ENCODE data around the gene DDIT4.
"Not testable (repeated sequence)": the region's sequence is repeated elsewhere in the genome, so short reads cannot be mapped to it uniquely, and the experiment has no call there.

DDIT4 gene

DNA sequence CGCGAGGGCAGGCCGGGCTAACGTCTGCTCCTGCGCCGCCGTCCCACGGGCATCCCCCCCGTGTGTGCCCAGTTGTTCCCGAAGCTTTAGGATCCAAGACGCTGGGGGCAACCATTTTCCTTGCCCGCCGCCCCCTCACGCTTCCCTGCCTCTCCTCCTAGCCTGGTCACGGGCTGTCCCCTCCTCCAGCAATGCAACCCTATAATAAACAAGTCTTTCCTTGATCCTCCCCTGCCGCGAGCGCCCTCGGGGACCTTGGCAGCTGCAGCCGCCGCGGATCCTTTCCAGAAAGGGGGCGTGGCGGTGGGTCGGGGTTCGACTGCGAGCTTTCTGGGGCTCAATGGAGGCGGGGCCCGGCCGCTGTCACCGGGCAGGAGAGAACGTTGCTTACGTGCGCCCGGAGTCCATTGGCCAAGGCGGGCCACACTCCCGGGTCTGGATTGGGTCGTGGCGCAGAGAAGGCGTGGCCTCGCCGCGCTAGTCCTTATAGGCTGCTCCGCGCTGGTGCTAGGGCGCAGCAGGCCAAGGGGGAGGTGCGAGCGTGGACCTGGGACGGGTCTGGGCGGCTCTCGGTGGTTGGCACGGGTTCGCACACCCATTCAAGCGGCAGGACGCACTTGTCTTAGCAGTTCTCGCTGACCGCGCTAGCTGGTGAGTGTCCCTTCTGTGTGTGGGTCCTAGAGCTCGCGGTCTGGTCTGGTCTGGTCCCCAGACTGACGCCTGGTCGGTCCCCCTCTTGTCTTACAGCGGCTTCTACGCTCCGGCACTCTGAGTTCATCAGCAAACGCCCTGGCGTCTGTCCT lies at the start of gene DDIT4:
TSS of gene DDIT4 (plus strand) at position 515 of the 803 bp plus-strand sequence. CDS start 293 bp downstream, outside the sequence.
- peak; percentile 98 for DNase-seq

DNA sequence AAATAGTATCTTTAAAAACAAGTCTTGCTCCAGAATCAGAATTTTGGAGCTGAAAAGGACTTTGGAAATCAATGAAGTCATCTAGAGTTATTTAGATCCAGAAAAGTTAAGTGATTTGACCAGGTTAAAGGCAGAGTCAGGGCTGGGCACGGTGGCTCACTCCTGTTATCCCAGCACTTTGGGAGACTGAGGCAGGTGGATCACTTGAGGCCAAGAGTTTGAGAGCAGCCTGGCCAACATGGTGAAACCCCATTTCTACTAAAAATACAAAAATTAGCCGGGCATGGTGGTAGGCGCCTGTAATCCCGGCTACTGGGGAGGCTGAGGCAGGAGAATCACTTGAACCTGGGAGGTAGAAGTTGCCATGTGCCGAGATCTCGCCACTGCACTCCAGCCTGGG lies 49.5 kb upstream of the DDIT4 start:
- DNase-seq, result not testable (repeated sequence)

GRCh38 chr10:72226418-72227027 lies 47.2 kb upstream of the DDIT4 start:
- no peak for DNase-seq

- DNase-seq, result no peak
Measured at GRCh38 chr10:72227826-72228225, 45.9 kb upstream of the DDIT4 start.

DNA sequence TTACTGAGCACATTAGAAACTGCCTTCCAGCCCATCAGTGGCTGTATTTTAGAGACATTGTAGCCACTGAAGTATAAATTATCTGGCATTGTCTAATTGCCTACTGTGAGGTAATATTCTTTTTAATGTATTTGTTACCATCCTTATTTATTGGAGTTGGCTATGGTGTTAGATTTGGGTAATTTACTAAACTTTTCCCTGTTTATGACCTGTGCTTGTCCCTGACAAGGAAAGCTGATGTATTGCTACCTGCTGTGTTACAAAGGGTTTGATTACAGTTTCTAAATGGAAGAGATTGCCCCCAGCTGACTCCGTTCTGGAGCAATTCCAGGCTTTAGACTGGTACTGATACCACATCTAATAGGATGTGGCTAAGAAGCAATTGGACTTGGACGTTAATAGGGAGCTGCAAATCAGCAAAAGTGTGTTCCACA lies 45.4 kb upstream of the DDIT4 start:
- peak; percentile 95 for DNase-seq

DNA sequence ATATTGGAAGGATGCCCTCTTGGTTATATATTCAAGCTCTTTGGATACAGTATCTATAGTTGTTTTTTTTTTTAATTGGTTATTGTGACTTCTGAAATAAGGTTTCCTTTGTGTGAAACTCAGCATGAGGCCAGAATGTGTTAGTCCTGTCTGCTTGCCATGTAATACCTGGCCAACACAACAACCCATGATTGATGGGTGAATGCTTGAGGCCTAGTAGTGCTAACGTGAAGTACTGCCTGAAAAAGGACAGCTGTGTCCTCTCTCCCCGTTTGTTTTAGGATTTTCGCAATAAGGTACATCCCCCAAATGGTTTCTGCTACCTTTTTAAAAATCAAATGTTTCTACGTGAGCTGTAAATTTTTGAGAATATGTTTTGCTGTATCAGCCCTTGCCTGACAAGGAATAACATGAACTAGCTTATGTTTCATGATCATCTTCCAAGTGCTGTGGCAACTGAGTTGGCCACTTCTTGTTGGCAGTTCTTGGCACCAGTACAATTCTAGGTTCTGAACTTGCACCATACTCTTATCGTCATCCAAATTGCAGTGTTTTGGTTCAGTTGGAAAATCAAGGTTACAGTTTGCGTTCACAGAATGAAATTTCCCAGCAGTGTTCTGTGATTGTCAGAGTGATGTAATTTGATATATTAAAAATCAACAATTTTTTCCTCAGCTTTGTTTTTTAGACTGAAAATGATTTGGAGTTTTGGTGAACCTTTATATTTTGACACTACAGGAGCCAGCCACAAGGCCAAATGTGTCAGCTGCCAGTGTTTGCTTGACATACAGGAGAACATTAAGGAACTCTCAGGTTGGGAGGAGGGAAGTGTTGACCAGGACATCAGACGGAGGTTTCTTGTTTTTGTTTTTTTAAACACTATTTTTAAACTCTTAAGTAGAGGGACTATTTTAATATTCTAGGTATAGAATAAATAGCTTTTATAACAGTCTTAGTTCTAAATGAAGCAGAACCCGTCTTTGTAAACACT lies 44.2 kb upstream of the DDIT4 start:
- DNase-seq, result peak; percentile 91

DNA sequence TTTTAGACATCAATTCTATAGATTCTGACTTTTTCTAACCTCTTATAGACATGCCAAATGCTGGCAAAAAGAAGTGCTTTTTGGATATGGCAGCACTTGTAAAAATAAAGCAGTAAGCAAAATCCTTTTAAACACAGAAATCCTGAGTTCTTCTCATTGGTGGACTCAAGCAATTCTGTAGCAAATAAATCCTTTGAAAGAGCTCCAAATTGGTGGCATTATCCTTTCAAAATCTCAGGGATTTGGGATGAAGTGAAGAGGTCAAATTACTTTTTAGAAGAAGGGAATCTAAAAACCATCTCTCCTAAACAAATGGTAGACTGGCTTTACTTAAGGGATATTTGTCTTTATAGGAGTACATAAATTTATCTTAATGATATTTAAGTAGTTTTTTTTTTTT lies 40.1 kb upstream of the DDIT4 start:
- no peak for DNase-seq

DNA sequence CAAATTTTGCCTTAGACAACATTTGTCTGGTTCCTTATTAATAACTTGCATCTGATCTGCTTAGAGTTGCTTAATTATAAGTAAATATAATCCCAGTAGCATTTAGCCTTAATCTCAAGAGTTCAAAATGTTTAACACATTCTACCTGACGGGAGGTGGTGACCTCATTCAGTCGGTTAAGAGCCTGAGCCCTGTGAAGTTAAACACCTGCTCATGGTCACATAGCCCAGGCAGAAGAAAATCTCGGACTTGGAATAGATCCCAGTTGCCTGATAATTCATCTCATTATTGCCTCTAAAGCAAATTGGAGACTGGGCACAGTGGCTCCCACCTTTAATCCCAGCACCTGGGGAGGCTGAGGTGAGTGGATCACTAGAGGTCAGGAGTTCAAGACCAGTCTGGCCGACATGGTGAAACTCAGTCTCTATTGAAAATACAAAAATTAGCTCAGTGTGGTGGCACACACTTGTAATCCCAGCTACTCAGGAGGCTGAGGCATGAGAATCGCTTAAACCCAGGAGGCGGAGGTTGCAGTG lies 39.1 kb upstream of the DDIT4 start:
- peak; percentile 60 for DNase-seq

GRCh38 chr10:72235544-72236279 lies 38.0 kb upstream of the DDIT4 start:
- no peak for DNase-seq

- DNase-seq, result no peak
Measured at GRCh38 chr10:72238392-72239175, 35.1 kb upstream of the DDIT4 start.

GRCh38 chr10:72239409-72239808 lies 34.3 kb upstream of the DDIT4 start:
- DNase-seq, result no peak

DNA sequence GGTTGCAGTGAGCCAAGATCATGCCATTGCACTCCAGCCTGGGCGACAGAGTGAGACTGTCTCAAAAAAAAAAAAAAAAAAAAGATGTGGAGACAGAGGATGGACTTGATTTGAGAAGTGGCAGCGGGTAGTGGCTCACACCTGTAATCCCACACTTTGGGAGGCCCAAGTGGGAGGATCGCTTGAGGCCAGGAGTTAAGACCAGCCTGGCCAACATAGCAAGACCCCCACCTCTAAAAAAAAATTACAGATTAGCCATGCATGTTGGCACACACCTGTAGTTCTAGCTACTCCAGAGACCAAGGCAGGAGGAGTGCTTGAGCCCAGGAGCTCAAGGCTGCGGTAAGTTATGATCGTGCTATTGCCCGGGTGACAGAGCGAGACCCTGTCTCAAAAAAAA lies 33.4 kb upstream of the DDIT4 start:
- DNase-seq, result no peak

DNA sequence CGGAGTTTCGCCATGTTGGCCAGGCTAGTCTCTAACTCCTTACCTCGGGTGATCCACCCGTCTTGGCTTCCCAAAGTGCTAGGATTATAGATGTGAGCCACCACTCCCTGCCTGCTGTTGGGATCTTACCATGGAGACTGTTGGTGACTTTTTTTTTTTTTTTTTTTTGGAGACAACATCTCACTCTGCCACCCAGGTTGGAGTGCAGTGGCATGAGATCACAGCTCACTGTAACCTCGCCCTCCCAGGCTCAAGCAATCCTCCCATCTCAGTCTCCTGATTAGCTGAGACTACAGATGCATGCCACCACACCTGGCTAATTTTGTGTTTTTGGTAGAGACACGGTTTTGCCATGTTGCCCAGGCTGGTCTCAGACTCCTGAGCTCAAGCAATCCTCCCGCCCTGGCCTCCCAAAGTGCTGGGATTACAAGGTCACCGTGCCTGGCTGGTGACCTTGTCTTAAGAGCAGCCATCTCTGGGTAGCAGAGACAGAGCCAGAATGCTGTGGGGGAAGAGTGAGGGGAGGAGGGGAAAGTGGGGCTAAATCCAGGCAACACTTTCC lies 32.0 kb upstream of the DDIT4 start:
- DNase-seq, result no peak

- DNase-seq, result no peak
Measured at GRCh38 chr10:72242675-72243074, 31.0 kb upstream of the DDIT4 start.

DNA sequence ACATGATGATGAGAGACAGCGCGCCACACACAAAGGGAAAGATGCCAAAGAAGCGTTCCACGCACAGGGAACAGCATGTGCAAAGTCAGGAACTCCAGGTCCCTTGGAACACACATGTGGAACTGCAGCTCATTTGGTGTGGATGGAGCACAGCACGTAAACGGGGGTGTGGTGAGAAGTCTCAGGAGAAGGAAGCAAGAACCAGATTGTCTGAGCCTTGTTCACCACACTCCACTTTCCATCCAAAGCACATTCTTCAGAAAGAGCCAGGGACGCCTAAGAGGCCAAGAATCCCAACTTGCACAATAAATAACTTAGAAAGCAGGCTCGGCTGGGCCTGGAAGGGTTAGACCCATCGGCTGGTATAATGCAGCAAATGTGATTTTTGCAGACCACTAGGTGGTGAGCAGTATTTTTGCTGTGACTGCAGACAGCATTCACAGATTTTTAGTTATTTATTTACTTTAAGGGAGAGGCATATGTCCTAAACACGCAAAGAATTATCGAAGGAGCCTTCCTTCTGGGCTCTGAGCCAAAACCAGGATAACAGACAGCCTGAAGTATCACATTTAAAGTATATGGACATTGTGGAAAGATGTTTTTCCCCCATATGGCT lies 29.8 kb upstream of the DDIT4 start:
- peak; percentile 72 for DNase-seq

DNA sequence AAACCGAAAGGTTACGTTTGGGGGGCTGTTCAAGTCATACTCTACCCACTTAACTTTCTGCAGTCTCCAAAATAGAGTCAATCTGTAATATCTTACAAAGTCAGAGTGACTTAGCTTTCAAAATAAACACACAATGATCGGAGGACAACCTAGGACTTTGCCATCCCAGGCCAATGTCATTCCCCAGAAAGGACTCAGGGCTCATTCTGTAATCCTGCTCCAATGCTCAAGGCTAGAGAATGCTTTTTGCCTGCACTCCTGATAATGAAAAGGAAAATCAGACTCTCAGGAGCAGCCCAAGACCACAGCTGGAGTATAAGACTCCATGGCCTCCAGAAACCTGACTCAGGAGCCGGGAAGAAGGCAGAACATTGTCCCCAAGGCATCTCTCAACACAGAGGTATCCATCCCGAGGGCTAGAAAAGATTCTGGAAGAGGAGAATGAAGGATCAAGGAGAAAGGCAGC lies 29.1 kb upstream of the DDIT4 start:
- DNase-seq, result no peak

GRCh38 chr10:72245949-72246525 lies 27.7 kb upstream of the DDIT4 start:
- no peak for DNase-seq

GRCh38 chr10:72248468-72249151 lies 25.1 kb upstream of the DDIT4 start:
- DNase-seq, result peak; percentile 69

DNA sequence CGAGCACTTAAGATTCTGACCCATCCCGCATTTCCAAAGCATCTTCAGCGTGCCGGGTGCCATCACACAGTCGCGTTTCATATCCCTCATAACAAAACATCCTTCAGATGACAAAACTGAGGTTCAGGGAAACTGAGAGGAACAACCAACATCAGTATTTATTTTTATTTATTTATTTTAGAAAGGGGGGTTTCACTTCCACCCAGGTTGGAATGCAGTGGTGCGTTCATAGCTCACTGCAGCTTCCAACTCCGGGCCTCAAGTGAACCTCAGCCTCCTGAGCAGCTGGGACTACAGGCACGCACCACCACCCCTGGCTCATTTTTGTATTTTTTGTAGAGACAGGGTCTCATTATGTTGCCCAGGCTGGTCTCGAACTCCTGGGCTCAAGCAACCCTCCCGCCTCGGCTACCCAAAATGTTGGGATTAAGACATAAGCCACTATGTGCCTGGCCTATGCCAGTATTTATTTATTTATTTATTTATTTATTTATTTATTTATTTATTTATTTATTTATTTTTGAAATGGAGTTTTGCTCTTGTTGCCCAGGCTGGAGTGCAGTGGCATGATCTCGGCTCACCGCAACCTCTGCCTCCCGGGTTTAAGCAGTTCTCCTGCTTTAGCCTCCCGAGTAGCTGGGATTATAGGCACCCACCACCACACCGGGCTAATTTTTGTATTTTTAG lies 24.4 kb upstream of the DDIT4 start:
- not testable (repeated sequence) for DNase-seq
